ENCODE data around the gene VPS37D. TPM values are rescaled to one million over a fixed set of nuclear protein-coding genes. Genes with fewer than 3 reads are reported as not detected.

VPS37D gene
- polyA plus RNA-seq, 1 of the 3 experiments (the other 2 are of a cell fraction): 7.4 TPM

GRCh38 chr7:73621168-73622063 lies 46.2 kb upstream of the VPS37D start:
- Histone ChIP-seq H3F3A (replicated peaks; ENCODE audit: insufficient read depth) (no peaks in the 10 kb centered on the region), H3K9ac (no peak overlapping the region), H3K27me3 (ENCODE audit: insufficient read depth) (peaks cover 24% of the 10 kb centered on the region), H4K20me1 (ENCODE audit: insufficient read depth) (no peaks in the 10 kb centered on the region), H3K9me3 (no peaks in the 10 kb centered on the region), H3K79me2 (ENCODE audit: insufficient read depth) (no peaks in the 10 kb centered on the region), H3K4me1 (ENCODE audit: control insufficient read depth in 1 of 2, insufficient read depth in 2 of 2, low read depth in 1 of 2, low read length in 1 of 2) (no peaks in the 10 kb centered on the region; a peak in 1 of 4 replicates), H3K4me2 (no peak overlapping the region), H3K4me3 (ENCODE audit: low read depth in 2 of 2, low read length in 1 of 2) (no peak overlapping the region), H3K36me3 (replicated peaks in 1 of 2; ENCODE audit: control insufficient read depth in 1 of 2, insufficient read depth in 2 of 2, low read length in 1 of 2) (no peaks in the 10 kb centered on the region), H2AFZ (ENCODE audit: low read depth) (no peak overlapping the region), H3K27ac (ENCODE audit: low read depth in 2 of 2, low read length in 1 of 2) (no peak overlapping the region), H3K9me2 (no peaks in the 10 kb centered on the region)
- DNase-seq: no peak
- TF ChIP-seq USF1 (IDR thresholded peaks at IDR 0.05; ENCODE audit: borderline replicate concordance, low read depth) (no peak), YY1 (IDR thresholded peaks at IDR 0.05; ENCODE audit: low read depth) (no peak), TEAD4 (IDR thresholded peaks at IDR 0.05; ENCODE audit: borderline replicate concordance, insufficient read depth) (no peak), RAD21 (IDR thresholded peaks at IDR 0.05; ENCODE audit: low read length) (no peak), EP300 (IDR thresholded peaks at IDR 0.05; ENCODE audit: borderline replicate concordance in 1 of 2, low read depth in 1 of 2, low read length in 1 of 2) (no peak), FOXJ3 (CRISPR knock-in tag; IDR thresholded peaks at IDR 0.05) (no peak), ZBTB33 (IDR thresholded peaks at IDR 0.05; ENCODE audit: borderline replicate concordance, low read depth) (no peak), NFIC (IDR thresholded peaks at IDR 0.05; ENCODE audit: borderline replicate concordance) (no peak), CHD2 (IDR thresholded peaks at IDR 0.05; ENCODE audit: low read length, partially characterized antibody) (no peak), TCF12 (IDR thresholded peaks at IDR 0.05) (no peak)
- 72% methylated on average over 7 of the region's 7 CpGs for WGBS (ENCODE audit: low lambda C conversion rate)
- ChIA-PET CTCF (interaction anchor here (0.8 to 19.5 kb wide), 9 partner anchors 8 to 233 kb away, joined by 3 to 235 read pairs (median 4); partner anchors contain the start of gene VPS37D), POLR2A (no interaction called here)

- Histone ChIP-seq H3K4me2 (no peak overlapping the region), H3K9me2 (no peaks in the 10 kb centered on the region), H3K9ac (no peak overlapping the region), H3K79me2 (ENCODE audit: insufficient read depth) (no peaks in the 10 kb centered on the region), H3K36me3 (replicated peaks in 1 of 2; ENCODE audit: control insufficient read depth in 1 of 2, insufficient read depth in 2 of 2, low read length in 1 of 2) (no peaks in the 10 kb centered on the region), H4K20me1 (ENCODE audit: insufficient read depth) (no peaks in the 10 kb centered on the region), H2AFZ (ENCODE audit: low read depth) (no peak overlapping the region), H3K4me3 (ENCODE audit: low read depth in 2 of 2, low read length in 1 of 2) (no peak overlapping the region), H3K27ac (ENCODE audit: low read depth in 2 of 2, low read length in 1 of 2) (no peak overlapping the region), H3K9me3 (no peaks in the 10 kb centered on the region), H3F3A (replicated peaks; ENCODE audit: insufficient read depth) (no peaks in the 10 kb centered on the region), H3K27me3 (ENCODE audit: insufficient read depth) (peaks cover 35% of the 10 kb centered on the region), H3K4me1 (ENCODE audit: control insufficient read depth in 1 of 2, insufficient read depth in 2 of 2, low read depth in 1 of 2, low read length in 1 of 2) (no peaks in the 10 kb centered on the region; a peak in 1 of 4 replicates)
- WGBS (ENCODE audit: low lambda C conversion rate): 94% methylated on average over 2 of the region's 2 CpGs
- ChIA-PET CTCF (interaction anchor here (0.8 to 19.5 kb wide), 5 partner anchors 16 to 112 kb away, joined by 3 to 235 read pairs (median 9); partner anchors contain the start of gene VPS37D), POLR2A (no interaction called here)
- DNase-seq: no peak
- TF ChIP-seq SMC3 (IDR thresholded peaks at IDR 0.05; ENCODE audit: low read depth, low read length) (no peak), TCF12 (IDR thresholded peaks at IDR 0.05) (no peak), CHD2 (IDR thresholded peaks at IDR 0.05; ENCODE audit: low read length, partially characterized antibody) (no peak), IRF3 (IDR thresholded peaks at IDR 0.05; ENCODE audit: low read depth, low read length) (no peak), USF1 (IDR thresholded peaks at IDR 0.05; ENCODE audit: borderline replicate concordance, low read depth) (no peak), MXI1 (IDR thresholded peaks at IDR 0.05; ENCODE audit: low read depth, low read length) (no peak), SIN3A (IDR thresholded peaks at IDR 0.05; ENCODE audit: borderline replicate concordance, low read depth, low read length) (no peak), NFIC (IDR thresholded peaks at IDR 0.05; ENCODE audit: borderline replicate concordance) (no peak), RFX5 (IDR thresholded peaks at IDR 0.05; ENCODE audit: low read length) (no peak), FOXJ3 (CRISPR knock-in tag; IDR thresholded peaks at IDR 0.05) (no peak)
These were observed 45.1 kb upstream of the VPS37D start for GRCh38 chr7:73622527-73622908.

Measured in SK-N-SH (cell line).